Subcutaneous adipose tissue (tissue), 4 donors: Measurements from ENCODE around the gene CXCR5. TPM values are rescaled to one million over a fixed set of nuclear protein-coding genes. Genes with fewer than 3 reads are reported as not detected.

Experiments used
- CTCF ChIP-seq: fragments of 450-650 bp; IDR thresholded peaks from one replicate; pipeline ENCODE4 v1.5.1; 2016; ENCODE audit warnings: low read depth, mild to moderate bottlenecking, control low read depth, antibody characterized with exemption, moderate library complexity
- total RNA-seq, 4 donors: library from RNA; depleted of rRNA; stranded (reverse); fragments of >200 nt; gene quantifications; one replicate each; pipeline ENCODE4 v1.1.0, GENCODE V29; 2016

CXCR5 gene
- total RNA-seq, 4 donors from 2014 or later, result 0.16 TPM; not detected in 3

- no peak for TF ChIP-seq CTCF
Observed at GRCh38 chr11:118903204-118904015, 19.7 kb downstream of the CXCR5 start.

DNA sequence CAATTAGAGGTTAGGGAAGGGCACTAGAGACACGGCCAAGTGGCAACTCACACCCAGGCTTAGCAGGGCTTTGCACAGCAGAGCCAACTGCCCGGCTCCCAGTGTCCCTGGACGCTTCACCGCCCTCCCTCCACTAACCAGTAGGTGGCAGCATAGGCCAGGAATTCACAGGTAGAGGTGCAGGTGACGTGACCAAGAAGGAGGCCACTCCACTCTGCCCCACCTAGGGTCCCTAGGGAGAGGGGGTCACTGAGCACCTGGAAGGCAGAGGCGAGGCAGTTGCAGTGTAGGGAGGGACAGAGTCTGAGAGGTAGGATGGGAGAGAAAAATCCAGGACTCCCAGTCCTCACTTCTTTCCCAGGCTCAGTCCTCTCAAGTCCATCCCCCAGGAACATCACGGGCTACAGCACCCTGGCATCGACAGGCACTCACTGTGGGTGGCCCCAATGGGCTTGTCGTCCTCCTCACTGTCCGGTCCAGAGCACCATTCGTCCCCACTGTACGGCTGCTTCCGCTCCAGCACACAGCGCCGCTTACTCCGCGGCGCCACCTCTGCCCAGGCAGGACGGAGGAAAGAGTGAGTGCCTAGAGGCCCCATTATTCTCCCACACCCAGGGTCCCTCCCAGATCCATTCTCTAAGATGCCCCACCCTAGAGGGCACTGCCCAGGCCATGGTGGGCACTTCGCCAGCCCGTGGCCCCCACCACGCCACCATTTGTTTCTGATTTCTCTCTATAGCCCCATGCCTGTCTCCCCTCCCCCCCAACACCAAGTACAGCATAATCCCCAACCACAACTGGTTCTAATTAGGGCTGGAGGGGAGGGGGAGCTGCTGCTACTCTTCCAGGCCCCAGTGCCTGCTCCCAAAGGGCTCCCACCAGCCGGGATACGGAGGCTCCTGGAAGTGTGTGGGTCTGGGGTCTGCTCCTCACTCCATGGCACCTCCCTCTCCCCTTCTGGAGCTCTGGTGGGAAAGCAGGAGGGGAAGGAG, 23.7 kb downstream of the CXCR5 start:
- no peak for TF ChIP-seq CTCF

DNA sequence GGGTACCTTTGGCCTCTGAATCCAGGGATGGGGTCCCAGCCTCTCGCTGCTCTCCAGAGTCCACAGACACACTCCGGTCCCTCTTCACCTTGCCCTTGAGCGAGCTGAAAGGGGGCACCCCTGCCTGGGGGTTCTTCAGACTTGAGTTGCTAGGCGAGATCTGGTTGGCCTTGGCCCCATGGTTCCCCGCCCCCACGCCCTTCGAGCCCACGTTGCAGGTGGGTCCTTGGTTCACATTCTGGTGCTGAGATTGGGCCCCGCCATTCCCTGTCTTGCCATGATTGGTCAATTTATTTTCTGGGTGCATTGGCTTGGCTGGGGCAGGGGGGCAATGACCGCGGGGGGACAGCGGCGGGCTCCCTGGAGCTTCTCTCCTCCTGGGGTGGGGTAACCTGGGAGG, 24.6 kb downstream of the CXCR5 start:
- no peak for TF ChIP-seq CTCF

DNA sequence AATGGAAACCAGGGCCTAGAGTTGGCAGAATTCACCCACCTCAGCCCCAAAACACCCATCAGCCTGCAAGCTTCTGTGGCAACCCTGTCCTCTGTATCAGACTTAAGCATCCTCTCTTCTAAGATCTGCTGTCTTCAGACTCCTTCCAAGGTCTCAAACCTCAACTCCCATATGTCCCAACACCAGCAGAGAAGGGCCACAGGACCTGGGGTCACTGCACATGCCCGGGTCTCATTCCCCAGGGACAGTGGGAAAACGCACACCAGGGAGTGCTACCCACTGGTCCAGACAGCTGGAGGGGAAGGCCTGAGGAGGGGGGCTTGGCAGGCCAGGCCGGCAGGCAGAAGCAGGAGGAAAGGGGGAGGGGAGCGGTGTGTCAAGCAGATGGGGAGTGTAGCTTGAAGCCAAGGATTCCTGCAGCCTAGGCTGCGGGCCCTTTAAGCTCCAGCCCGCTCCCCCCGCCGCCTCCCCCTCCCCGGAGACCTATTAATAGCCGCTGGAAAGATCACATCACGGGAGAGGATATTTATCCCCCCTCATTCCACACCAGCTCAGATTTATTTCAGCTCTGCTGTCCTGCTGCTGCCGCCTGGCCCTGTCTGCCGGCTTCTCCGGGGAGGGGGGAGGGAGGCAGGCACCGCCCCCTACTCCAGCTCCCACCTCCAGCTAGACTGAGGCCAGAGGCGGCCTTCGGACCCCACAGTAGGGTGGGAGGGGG, 25.4 kb downstream of the CXCR5 start:
- TF ChIP-seq CTCF, result no peak

- TF ChIP-seq CTCF, result no peak
Observed at GRCh38 chr11:118909619-118910308, 26.1 kb downstream of the CXCR5 start.

- no peak for TF ChIP-seq CTCF
Observed at GRCh38 chr11:118910309-118911112, 26.8 kb downstream of the CXCR5 start.
